LNCaP clone FGC (cell line): ENCODE data around the gene TRIM69.
"Not testable (repeated sequence)": the region's sequence is repeated elsewhere in the genome, so short reads cannot be mapped to it uniquely, and the experiment has no call there.

Experiments
- DNase-seq: peaks from one replicate; pipeline ENCODE4 v3.0.0-alpha.2; 2011; ENCODE audit warnings: low read depth
- H3K4me3 ChIP-seq: 2 replicates; pipeline ENCODE4 v1.5.1; 2011; ENCODE audit warnings: mild to moderate bottlenecking, low read depth, low read length, control low read depth
- CTCF ChIP-seq: IDR thresholded peaks from 2 replicates; pipeline ENCODE4 v1.5.1; 2012; ENCODE audit warnings: mild to moderate bottlenecking; ENCODE audit not compliant: control insufficient read depth, insufficient read depth; ENCODE audit errors: extremely low read depth

TRIM69 gene

GRCh38 chr15:44718180-44718926 is 18.0 kb upstream of the TRIM69 start:
- TF ChIP-seq CTCF: no peak
- no peak for DNase-seq
- no peak overlapping the region for H3K4me3 ChIP-seq

- DNase-seq: no peak
- no peak for TF ChIP-seq CTCF
- H3K4me3 ChIP-seq: no peak overlapping the region
Observed at GRCh38 chr15:44718927-44719292, 17.4 kb upstream of the TRIM69 start.

- DNase-seq: peak; percentile 56
- no peak overlapping the region for H3K4me3 ChIP-seq
- no peak for TF ChIP-seq CTCF
Observed at GRCh38 chr15:44719293-44719999, 16.9 kb upstream of the TRIM69 start.

GRCh38 chr15:44720000-44720435 is 16.3 kb upstream of the TRIM69 start:
- not testable (repeated sequence) for H3K4me3 ChIP-seq, DNase-seq

GRCh38 chr15:44720460-44721176 is 15.7 kb upstream of the TRIM69 start:
- no peak overlapping the region for H3K4me3 ChIP-seq
- DNase-seq: no peak
- no peak for TF ChIP-seq CTCF

- DNase-seq: no peak
- no peak for TF ChIP-seq CTCF
- H3K4me3 ChIP-seq: no peak overlapping the region
Observed at GRCh38 chr15:44722011-44722410, 14.3 kb upstream of the TRIM69 start.

GRCh38 chr15:44726136-44726535 is 10.2 kb upstream of the TRIM69 start:
- no peak overlapping the region for H3K4me3 ChIP-seq
- no peak for TF ChIP-seq CTCF
- no peak for DNase-seq
